B cell (primary cell): ENCODE results near the gene CSMD2. TPM values are rescaled to one million over a fixed set of nuclear protein-coding genes. Genes with fewer than 3 reads are reported as not detected.

Experiments used
- ATAC-seq: fragments of 200-7000 bp; cut with Tn5 transposase; one replicate; pipeline ENCODE4 v1.10.0; 2021; ENCODE audit warnings: low read depth, mild to moderate bottlenecking, moderate number of reproducible peaks, moderate library complexity
- CTCF ChIA-PET: fragments of 350-600 bp; sonication (Branson Sonifier 250); formaldehyde crosslinking; loops from one replicate; lab custom pipeline; 2021; ENCODE audit warnings: antibody characterized with exemption, inconsistent platforms; lab: Charles Lee
- POLR2A ChIA-PET: fragments of 350-600 bp; sonication (Branson Sonifier 250); formaldehyde crosslinking; loops from one replicate; lab custom pipeline; 2021; ENCODE audit warnings: antibody characterized with exemption; lab: Charles Lee
- DNase-seq: peaks from one replicate; pipeline ENCODE4 v3.0.0; 2013
- H2AFZ ChIP-seq: 2 replicates; pipeline ENCODE4 v1.6.1; 2012; ENCODE audit warnings: mild to moderate bottlenecking, low read depth, low read length; ENCODE audit not compliant: insufficient read depth, poor library complexity, severe bottlenecking
- H3K27ac ChIP-seq, 2 donors: 1 replicate in 1 of 2; 2 replicates in 1 of 2; pipeline ENCODE4 v1.5.1; 2012 to 2013; ENCODE audit warnings: low read length in 2 of 2, mild to moderate bottlenecking in 2 of 2, moderate library complexity in 1 of 2
- H3K27me3 ChIP-seq, 4 experiments: fragments of 200-600 bp in 1 of 4; sonication (generic) in 1 of 4; replicated peaks in 1 of 4; 1 replicate in 2 of 4; 2 replicates in 2 of 4; pipeline versions ENCODE4 v1.6.1 to v1.7.0; 2013 to 2016; ENCODE audit warnings: low read length in 3 of 4, mild to moderate bottlenecking in 2 of 4, mixed read lengths in 1 of 4, moderate library complexity in 1 of 4; ENCODE audit not compliant: insufficient read depth in 4 of 4, control insufficient read depth in 3 of 4; ENCODE audit errors: control extremely low read depth in 1 of 4
- H3K36me3 ChIP-seq, 2 experiments: replicated peaks in 1 of 2; 1 replicate in 1 of 2; 2 replicates in 1 of 2; pipeline versions ENCODE4 v1.6.1 to v1.7.1; 2013; ENCODE audit warnings: low read length in 1 of 2; ENCODE audit not compliant: insufficient read depth in 2 of 2, control insufficient read depth in 1 of 2; ENCODE audit errors: control extremely low read depth in 1 of 2, extremely low read depth in 1 of 2
- H3K4me1 ChIP-seq, 2 donors: fragments of 200-600 bp in 1 of 2; sonication (generic) in 1 of 2; 1 replicate in 1 of 2; 2 replicates in 1 of 2; pipeline versions ENCODE4 v1.5.1 to v1.6.1; 2013 to 2017; ENCODE audit warnings: low read length in 2 of 2; ENCODE audit not compliant: control insufficient read depth in 2 of 2, insufficient read depth in 2 of 2
- H3K4me2 ChIP-seq: replicated peaks from 2 replicates; pipeline ENCODE3; 2012; ENCODE audit warnings: mild to moderate bottlenecking, low read depth, low read length; ENCODE audit not compliant: poor library complexity, severe bottlenecking
- H3K4me3 ChIP-seq, 5 experiments: fragments of 200-600 bp in 1 of 5; sonication (generic) in 1 of 5; 1 replicate in 3 of 5; 2 replicates in 2 of 5; pipeline versions ENCODE4 v1.5.1 to v1.7.0; 2011 to 2016; ENCODE audit warnings: low read length in 4 of 5, mild to moderate bottlenecking in 4 of 5, low read depth in 2 of 5, control low read depth in 1 of 5, moderate library complexity in 1 of 5; ENCODE audit not compliant: insufficient read depth in 1 of 5; ENCODE audit errors: control extremely low read depth in 1 of 5, extremely low read depth in 1 of 5
- H3K79me2 ChIP-seq: fragments of 200-600 bp; sonication (generic); one replicate; pipeline ENCODE4 v1.6.0; 2016; ENCODE audit warnings: low read length; ENCODE audit not compliant: control insufficient read depth, insufficient read depth
- H3K9ac ChIP-seq: fragments of 200-600 bp; sonication (generic); 2 replicates; pipeline ENCODE4 v1.6.1; 2017; ENCODE audit warnings: mild to moderate bottlenecking, low read length, moderate library complexity
- H3K9me3 ChIP-seq, 3 donors: one replicate each; pipeline versions ENCODE4 v1.6.1 to v1.7.1; 2013; ENCODE audit warnings: low read length in 2 of 3; ENCODE audit not compliant: control insufficient read depth in 2 of 3, insufficient read depth in 1 of 3; ENCODE audit errors: control extremely low read depth in 1 of 3
- H4K20me1 ChIP-seq: 2 replicates; pipeline ENCODE4 v1.6.0; 2012; ENCODE audit warnings: mild to moderate bottlenecking, low read length; ENCODE audit not compliant: insufficient read depth, control insufficient read depth, poor library complexity, severe bottlenecking
- H3K27ac Mint-ChIP-seq: one replicate; pipeline ENCODE4 v1.8.0; 2021; ENCODE audit warnings: mixed read lengths
- H3K27me3 Mint-ChIP-seq: one replicate; pipeline ENCODE4 v1.8.0; 2021; ENCODE audit warnings: mixed read lengths
- H3K4me1 Mint-ChIP-seq: one replicate; pipeline ENCODE4 v1.8.0; 2021; ENCODE audit warnings: mixed read lengths
- H3K4me3 Mint-ChIP-seq: one replicate; pipeline ENCODE4 v1.8.0; 2021; ENCODE audit warnings: mixed read lengths
- H3K9me3 Mint-ChIP-seq: one replicate; pipeline ENCODE4 v1.8.0; 2022; ENCODE audit warnings: mixed read lengths; ENCODE audit not compliant: insufficient read depth
- EZH2 ChIP-seq: IDR thresholded peaks from 2 replicates; pipeline ENCODE4 v1.6.1; 2012; ENCODE audit warnings: borderline replicate concordance, low read depth, mild to moderate bottlenecking, moderate library complexity, low read length; ENCODE audit not compliant: insufficient read depth, poor library complexity, severe bottlenecking
- WGBS: methylation state at CpG from one replicate; pipeline ENCODE4 v1.1.5; 2013; ENCODE audit warnings: missing lambda C conversion rate; ENCODE audit not compliant: insufficient coverage; 5-methylcytosine and 5-hydroxymethylcytosine counted together
- intact Hi-C: fragments of 100-400 bp; cut with micrococcal nuclease; formaldehyde crosslinking; loops from one replicate; pipeline ENCODE4 v1.10.0; 2022
- polyA plus RNA-seq: library from polyadenylated mRNA; depleted of rRNA; stranded (reverse); fragments of >200 nt; gene quantifications from 2 replicates; pipeline ENCODE4 v1.2.3, GENCODE V29; 2012
- total RNA-seq, 2 donors: library from RNA; stranded (reverse); fragments of 120-200 nt in 1 of 2; gene quantifications; 1 replicate in 1 of 2; 2 replicates in 1 of 2; pipeline versions ENCODE4 v1.2.3 to v1.2.4, GENCODE V29; 2013 to 2022
- TF ChIP-seq, protein P1 (sequence below): fragments of 200-600 bp; IDR thresholded peaks from one replicate; pipeline ENCODE4 v1.8.0; 2022; ENCODE audit warnings: antibody characterized with exemption, mild to moderate bottlenecking

The CSMD2 gene
- total and polyA plus RNA-seq, 2 donors (not counting 1 experiment from before 2014, with no cell fraction given): not detected

DNA sequence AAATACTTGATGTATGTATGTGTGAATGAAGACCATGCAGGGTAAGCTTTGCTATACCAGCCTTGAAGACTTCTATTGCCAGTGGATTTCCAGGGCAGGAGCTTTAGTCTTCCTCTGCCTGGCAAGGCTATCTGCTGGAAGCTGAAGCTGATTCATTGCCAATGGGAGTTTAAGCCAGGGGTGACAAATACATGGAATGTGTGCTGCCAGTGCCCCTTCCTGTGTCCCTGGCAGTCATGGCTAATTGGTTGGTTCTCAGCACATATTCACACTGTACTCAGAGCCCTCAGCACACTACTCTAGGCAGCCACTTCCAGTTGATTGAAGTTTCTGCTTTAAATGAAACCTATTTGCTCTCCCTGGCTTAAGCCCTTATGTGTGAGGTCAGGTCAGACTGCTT, 691.1 kb downstream of the CSMD2 start:
- DNase-seq (no peak), ATAC-seq (no peak)
- Mint-ChIP-seq H3K27me3 (no peaks in the 10 kb centered on the region), H3K27ac (no peak overlapping the region), H3K4me3 (no peak overlapping the region), H3K4me1 (peaks cover 21% of the 10 kb centered on the region), H3K9me3 (no peaks in the 10 kb centered on the region)
- TF ChIP-seq EZH2: no peak
- TF ChIP-seq, protein P1, sequence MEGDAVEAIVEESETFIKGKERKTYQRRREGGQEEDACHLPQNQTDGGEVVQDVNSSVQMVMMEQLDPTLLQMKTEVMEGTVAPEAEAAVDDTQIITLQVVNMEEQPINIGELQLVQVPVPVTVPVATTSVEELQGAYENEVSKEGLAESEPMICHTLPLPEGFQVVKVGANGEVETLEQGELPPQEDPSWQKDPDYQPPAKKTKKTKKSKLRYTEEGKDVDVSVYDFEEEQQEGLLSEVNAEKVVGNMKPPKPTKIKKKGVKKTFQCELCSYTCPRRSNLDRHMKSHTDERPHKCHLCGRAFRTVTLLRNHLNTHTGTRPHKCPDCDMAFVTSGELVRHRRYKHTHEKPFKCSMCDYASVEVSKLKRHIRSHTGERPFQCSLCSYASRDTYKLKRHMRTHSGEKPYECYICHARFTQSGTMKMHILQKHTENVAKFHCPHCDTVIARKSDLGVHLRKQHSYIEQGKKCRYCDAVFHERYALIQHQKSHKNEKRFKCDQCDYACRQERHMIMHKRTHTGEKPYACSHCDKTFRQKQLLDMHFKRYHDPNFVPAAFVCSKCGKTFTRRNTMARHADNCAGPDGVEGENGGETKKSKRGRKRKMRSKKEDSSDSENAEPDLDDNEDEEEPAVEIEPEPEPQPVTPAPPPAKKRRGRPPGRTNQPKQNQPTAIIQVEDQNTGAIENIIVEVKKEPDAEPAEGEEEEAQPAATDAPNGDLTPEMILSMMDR: no peak
- Histone ChIP-seq H3K4me2 (no peak overlapping the region), H3K9me3 (no peaks in the 10 kb centered on the region), H3K36me3 (no peaks in the 10 kb centered on the region), H3K27me3 (no peaks in the 10 kb centered on the region), H3K79me2 (no peaks in the 10 kb centered on the region), H3K4me3 (no peak overlapping the region), H3K27ac (no peak overlapping the region), H4K20me1 (no peaks in the 10 kb centered on the region), H3K9ac (no peak overlapping the region), H2AFZ (no peak overlapping the region), H3K4me1 (peaks cover 8 to 20% of the 10 kb centered on the region in 2 donors)
- CTCF ChIA-PET: interaction anchor here (1.4 to 8.9 kb wide), 2 partner anchors 178 to 347 kb away, joined by 3 to 210 read pairs; no protein-coding TSS in a partner anchor
- intact Hi-C loops: no loop called here
- POLR2A ChIA-PET: no interaction called here

DNA sequence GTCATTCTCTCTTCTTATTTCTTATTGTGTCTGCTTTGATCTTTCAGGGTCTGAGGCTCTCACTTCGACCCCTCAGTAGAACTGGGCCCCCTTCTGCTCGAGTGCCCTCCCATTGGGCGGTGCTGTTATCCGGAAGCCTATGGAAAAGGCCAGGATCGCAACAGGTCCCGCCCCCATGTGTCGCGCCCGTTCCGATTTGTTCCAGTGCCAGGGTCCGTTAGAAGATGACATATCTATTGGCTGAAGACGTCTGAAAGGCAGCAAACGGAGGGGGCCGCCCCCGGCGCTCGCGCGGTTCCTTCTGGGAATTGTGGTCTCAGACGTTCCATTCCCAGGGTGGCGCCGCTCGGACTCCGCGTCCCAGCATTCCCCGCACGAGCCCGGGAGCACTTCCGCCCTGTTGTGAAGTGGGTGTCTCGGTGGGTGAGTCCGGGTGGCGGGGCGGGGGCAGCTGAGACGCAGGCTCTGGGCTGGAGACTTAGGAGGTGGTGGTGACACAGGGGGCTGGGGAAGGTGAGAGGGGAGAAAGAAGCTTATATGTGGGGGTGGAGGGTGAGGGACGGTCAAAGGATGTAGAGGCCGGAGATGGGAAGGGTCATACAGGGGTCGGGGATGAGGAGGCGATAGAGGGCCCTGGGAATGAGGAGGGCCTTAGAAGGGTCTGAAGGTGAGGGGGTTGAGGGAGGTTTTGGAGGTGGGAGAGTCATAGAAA, 692.6 kb downstream of the CSMD2 start, which contains the start of gene ZSCAN20:
TSS of gene ZSCAN20 (plus strand) at position 377 of the 712 bp plus-strand sequence. CDS start 6,644 bp downstream, outside the sequence.
- Mint-ChIP-seq H3K27ac (peak within 1 kb of the TSS; percentile 71), H3K4me1 (peaks cover 21% of the 10 kb centered on the region), H3K4me3 (peak within 1 kb of the TSS; percentile 88), H3K9me3 (no peaks in the 10 kb centered on the region), H3K27me3 (no peaks in the 10 kb centered on the region)
- Histone ChIP-seq H3K79me2 (no peaks in the 10 kb centered on the region), H4K20me1 (no peaks in the 10 kb centered on the region), H3K4me2 (peak within 1 kb of the TSS; percentile 87), H3K36me3 (no peaks in the 10 kb centered on the region), H2AFZ (peak within 1 kb of the TSS; percentile 86), H3K27me3 (no peaks in the 10 kb centered on the region), H3K9me3 (no peaks in the 10 kb centered on the region), H3K4me1 (peaks cover 8 to 20% of the 10 kb centered on the region in 2 donors), H3K27ac (peak within 1 kb of the TSS; percentile 39 to 52), H3K4me3 (peak within 1 kb of the TSS; percentile 1 to 69 (median 49)), H3K9ac (peak within 1 kb of the TSS; percentile 66)
- DNase-seq (peak; percentile 86), ATAC-seq (peak; percentile 98)
- TF ChIP-seq EZH2: no peak
- TF ChIP-seq, protein P1: no peak
- intact Hi-C loops: loop anchor here (1.0 kb wide), 3 partner anchors 41 to 345 kb away; partner anchors contain the start of gene PHC2
- under 1% methylated on average over 38 of the region's 38 CpGs for WGBS
- ChIA-PET POLR2A (interaction anchor here (0.5 to 1.6 kb wide), 3 partner anchors 122 to 177 kb away, joined by 3 to 4 read pairs (median 3); no protein-coding TSS in a partner anchor), CTCF (interaction anchor here (1.0 to 8.9 kb wide), 11 partner anchors 9 to 537 kb away, joined by 3 to 210 read pairs (median 7); no protein-coding TSS in a partner anchor)
